Stimulated activated CD8-positive, alpha-beta memory T cell treated with anti-CD3 and anti-CD28 coated beads, Interleukin-7, amount 100 ng/mL, for 4 hours (primary cell): ENCODE results near the gene SLC12A8.

Experiments used
- DNase-seq, 2 donors: peaks; one replicate each; pipeline ENCODE4 v3.0.0-alpha.2; 2020; ENCODE audit warnings: low read depth in 2 of 2

The SLC12A8 gene

GRCh38 chr3:125186800-125187598 is 25.5 kb downstream of the SLC12A8 start:
- DNase-seq: no peak

DNA sequence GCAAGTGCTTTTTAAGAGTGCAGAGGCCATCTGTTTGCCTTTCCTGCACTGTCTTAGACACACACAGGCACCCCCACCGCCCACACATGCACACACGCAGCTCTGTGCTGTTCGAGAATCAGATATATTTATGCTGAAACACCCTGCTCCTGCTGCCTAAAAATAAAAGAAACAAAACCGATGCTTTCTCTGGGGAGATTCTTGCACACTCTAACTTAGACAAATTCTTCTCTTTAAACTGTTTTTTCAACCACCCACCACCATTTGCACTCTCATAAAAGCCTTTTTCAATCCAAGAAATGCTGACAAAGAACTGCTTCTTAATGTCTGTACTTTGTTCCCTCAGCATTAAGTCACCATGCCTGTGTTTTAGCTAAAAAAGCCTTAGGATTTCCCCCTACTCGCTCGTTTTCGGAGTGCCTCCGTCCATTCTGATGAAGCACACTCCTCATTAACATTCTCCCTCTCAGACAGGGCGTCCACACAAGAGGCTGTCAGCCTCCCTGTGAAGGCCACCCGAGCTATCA is 26.2 kb downstream of the SLC12A8 start:
- DNase-seq: no peak

GRCh38 chr3:125185805-125186204 is 26.7 kb downstream of the SLC12A8 start:
- no peak for DNase-seq

GRCh38 chr3:125179884-125180240 is 32.7 kb downstream of the SLC12A8 start:
- no peak for DNase-seq

DNA sequence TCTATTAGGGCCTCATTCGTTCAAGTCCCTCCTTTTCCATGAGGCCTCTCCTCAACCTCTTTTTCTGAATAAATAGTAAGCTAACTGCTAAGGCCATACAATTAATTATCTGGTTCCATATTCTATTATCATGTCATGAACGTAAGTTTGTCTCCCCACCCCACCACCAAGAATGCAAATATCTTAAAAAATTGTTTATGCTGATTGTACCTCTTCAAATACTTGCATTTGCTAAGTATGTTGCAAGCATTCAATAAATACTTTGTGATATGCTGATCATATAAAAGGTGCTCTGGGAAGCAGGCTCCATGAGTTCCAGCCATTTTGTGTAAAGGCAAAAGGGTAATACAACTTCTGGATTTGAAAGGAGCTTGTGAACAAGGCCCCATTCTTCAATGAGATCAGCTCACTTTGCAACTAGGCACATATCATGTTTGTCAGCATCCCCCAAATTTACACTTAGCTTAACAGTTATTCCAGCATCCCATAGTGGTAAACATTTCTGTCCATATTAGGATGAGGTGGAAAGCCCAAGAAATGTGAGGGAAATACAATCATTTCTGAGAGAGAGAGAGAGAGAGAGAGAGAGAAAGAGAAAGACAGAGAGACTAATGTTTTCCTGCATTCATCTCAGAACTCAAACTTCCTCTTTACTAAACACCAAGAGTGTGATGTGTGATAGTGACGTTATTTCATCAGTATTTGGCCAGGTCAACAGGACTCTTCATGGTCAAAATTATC is 33.2 kb downstream of the SLC12A8 start:
- no peak for DNase-seq

- DNase-seq: no peak
Observed at GRCh38 chr3:125177746-125178145, 34.8 kb downstream of the SLC12A8 start.

DNA sequence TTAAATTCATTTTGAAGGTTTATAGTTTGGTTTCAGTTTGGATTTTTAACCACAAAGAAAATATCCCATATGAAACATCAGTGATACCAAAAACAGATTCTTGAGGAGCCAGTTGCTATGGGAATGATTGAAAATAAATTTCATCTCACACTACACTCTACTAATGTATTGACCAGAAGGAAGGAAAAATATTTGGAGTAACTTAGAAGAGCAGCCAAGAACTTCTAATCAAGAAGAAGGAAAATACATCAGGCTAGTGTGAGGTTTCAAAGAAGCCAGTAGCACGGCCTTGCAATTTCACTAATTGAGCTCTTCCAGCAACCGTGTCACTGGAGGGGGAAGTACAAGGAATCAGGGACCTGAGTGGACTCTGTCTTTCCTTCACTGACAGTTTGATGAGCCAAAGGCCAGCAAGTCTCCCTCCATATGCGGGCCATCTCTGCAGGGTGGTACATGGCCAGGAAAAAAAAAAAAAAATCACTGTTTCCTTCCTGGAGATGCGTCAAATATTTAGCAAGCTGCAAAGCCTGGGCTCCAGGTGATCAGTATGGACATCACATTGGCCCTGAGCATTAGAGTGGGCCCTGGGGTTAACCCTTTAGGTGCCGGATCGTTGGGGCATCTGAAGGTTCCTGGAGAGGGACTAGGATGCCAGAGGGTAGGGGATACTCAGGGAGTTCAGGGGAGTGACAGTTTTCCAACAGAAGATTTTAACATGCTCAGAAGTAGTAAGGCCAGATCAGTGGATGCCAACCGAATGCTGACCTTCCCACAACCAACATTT is 37.1 kb downstream of the SLC12A8 start:
- no peak for DNase-seq

GRCh38 chr3:125172346-125172745 is 40.2 kb downstream of the SLC12A8 start:
- no peak for DNase-seq

- DNase-seq: no peak
Observed at GRCh38 chr3:125168711-125169393, 43.7 kb downstream of the SLC12A8 start.

GRCh38 chr3:125166599-125167136 is 45.9 kb downstream of the SLC12A8 start:
- no peak for DNase-seq

DNA sequence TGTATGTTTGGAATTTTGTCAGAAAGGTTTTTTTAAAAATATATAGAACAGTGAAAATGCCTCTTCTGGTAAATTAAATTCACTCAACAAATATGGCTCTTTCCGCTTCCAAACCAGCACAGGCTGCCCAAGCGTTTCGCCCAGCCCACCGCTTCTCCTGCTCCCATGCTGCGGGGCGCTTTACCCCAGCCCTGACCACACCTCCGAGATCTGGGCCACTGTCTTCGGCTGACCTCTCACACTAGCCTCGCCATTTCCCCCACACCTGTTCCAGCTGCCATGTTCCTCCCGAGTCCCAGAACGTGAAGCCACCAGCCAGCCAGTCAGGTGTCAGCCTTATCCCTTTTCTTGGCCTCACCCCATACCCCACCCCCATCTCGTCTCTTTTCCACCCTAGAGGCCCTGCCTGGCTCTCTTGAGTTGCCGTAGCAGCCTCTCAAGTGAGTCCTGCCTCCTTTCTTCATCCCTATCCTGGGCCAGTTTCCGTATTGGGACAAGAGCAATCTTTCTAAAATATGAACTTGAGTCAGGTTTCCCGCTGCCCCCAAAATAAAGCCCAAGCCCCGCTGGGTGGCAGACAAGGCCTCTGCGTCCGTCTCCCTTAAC is 46.5 kb downstream of the SLC12A8 start:
- DNase-seq: no peak

- no peak for DNase-seq
Observed at GRCh38 chr3:125165189-125165947, 47.2 kb downstream of the SLC12A8 start.

DNA sequence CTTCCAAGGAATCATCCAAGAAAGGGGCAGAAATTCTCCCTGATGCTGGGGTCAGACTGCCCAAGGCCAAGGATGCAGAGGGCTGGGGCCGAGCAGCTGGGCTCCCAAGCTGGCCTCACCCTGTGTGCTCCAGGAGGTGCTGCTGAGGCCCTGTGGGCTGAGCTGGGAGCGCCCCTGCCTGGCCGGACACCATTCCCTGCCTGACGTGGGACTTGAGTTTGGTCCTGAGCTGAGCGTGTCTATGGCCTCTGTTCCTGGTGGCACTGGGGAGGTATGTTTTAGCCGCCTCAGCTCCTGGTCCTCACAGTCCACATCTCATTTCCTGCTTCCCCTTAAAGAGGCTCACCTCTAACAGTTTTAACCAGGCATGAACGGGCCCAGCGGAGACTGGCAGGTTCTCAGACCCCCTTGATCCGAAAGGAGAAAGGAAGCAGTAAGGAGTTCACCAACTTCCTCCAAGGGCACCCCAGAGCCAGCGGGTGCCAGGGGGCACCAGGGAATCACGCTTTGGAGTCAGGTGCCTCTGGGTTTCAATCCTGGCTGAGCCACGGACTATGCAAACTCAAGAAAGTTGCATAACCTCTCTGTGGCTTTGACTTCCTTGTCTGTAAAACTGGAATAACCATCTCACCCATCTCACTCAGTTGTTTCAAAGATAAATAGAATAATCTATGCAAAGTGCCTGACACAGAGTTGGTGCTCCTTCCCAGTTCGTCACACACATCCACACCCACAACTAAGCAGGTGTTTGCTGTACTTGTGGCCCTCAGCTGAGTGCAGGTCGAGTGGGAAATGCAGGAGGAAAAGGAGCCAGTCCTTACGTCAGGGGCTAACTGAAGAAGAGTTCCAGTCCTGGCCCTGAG is 48.6 kb downstream of the SLC12A8 start:
- no peak for DNase-seq

DNA sequence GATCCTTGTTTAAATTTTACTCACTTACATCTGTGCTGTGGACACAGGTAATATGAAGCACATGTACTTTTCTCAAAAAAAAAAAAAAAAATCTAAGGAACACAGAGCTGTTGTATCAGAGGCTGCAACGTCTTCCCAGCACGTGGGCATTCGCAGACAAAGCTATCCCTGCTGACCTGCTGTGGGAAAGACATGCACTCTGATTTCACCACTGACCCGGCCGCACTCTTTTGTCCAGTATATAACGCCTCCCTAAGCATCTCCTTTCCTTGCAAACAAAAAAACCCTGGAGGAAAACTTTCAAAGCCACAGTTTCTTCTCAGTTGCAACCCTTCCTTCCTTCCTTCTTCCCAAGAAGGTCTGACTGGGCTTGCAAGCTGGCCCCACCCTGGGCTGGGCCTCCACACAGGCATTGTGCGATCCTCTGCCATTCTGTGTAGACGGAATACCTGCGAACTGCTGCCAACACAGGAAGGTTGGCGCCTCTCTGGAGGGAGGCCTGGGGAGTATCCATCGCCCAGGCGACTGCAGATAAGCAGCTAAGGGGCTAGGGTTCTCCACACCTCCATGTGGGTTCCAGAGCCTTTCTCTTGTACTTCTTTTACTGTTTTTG is 50.8 kb downstream of the SLC12A8 start:
- no peak for DNase-seq

- DNase-seq: no peak
Observed at GRCh38 chr3:125160606-125161371, 51.8 kb downstream of the SLC12A8 start.

DNA sequence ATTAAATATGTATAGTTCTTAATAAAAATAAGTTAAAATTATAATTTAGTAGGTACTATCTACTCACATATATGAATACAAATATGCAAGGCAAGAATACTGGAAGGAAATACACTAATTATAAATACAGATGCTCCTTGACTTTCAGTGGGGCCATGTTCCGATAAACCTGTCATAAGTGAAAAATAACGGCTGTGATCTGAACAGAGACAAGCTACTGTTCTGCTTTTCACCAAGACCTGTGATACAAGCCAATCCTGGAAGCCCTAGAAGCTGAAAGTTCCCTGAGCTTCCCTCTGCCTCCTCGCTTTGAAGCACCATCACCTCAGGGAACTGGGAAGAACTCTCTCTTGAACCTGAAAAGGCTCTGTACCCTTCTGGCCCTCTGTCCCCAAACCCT is 55.4 kb downstream of the SLC12A8 start:
- DNase-seq: no peak

DNA sequence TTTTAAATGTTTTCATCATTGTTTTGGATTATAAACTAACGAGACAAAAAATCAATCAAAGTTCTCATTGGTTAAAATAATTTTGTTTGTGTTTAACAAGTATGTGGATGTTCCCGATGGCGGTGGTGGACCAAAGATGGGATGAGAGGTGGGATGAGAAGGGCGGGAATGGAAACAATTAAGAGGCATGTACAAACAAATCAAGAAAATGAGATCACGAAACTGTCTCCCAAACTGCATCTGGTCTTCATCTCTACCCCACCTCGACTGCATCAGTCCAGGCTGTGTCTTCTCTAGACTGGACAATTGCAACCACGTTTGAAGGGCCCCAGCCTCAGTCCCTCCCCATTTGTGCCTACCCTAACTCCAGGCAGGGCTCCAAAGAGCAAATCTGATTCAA is 56.1 kb downstream of the SLC12A8 start:
- no peak for DNase-seq

GRCh38 chr3:125154800-125155269 is 57.7 kb downstream of the SLC12A8 start:
- peak; percentile 16 to 25 for DNase-seq
